Measurements from ENCODE around the gene CD109. TPM values are rescaled to one million over a fixed set of nuclear protein-coding genes. Genes with fewer than 3 reads are reported as not detected.

CD109 gene
- total RNA-seq, 1 donor from 2014 or later = 3.8 TPM

- no peak for TF ChIP-seq CTCF (IDR thresholded peaks at IDR 0.05; ENCODE audit: unreplicated experiment)
- no peaks in the 10 kb centered on the region for H3K27me3 Mint-ChIP-seq (ENCODE audit: low read depth)
- no peaks in the 10 kb centered on the region for H3K36me3 Mint-ChIP-seq
- DNase-seq (ENCODE audit: low spot score in 2 of 2, unreplicated experiment in 2 of 2) = no peak
- H3K27ac Mint-ChIP-seq = no peak overlapping the region
- H3K4me1 Mint-ChIP-seq = peaks cover 12% of the 10 kb centered on the region
- H3K9me3 Mint-ChIP-seq = no peaks in the 10 kb centered on the region
- no peak overlapping the region for H3K4me3 Mint-ChIP-seq
These were observed 47.1 kb downstream of the CD109 start for GRCh38 chr6:73743081-73743480.

- Mint-ChIP-seq H3K4me3 (no peak overlapping the region), H3K36me3 (no peaks in the 10 kb centered on the region), H3K9me3 (no peaks in the 10 kb centered on the region), H3K4me1 (peaks cover 8% of the 10 kb centered on the region), H3K27me3 (ENCODE audit: low read depth) (no peaks in the 10 kb centered on the region), H3K27ac (no peak overlapping the region)
- no peak for DNase-seq (ENCODE audit: low spot score in 2 of 2, unreplicated experiment in 2 of 2)
- no peak for TF ChIP-seq CTCF (IDR thresholded peaks at IDR 0.05; ENCODE audit: unreplicated experiment)
These were observed 47.6 kb downstream of the CD109 start for GRCh38 chr6:73743556-73743955.

DNA sequence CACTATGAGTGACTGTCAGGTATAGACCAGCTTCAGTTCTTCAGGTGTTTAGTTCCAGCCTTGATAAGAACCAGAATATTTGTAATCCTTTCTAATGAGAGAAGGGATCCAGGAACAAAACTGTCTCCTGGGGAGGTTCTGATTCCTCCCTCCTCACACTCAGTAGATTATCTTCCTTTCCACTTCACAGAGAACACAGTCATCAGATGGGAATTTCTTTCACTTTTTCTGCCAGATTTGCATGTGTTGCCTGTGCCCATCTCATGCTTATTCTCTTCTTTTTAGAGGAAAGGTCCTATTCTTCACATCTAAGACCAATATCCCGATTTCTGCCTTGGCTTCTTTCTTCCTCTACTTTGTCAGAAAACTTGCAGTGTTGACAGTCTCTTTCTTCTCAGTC lies 50.8 kb downstream of the CD109 start:
- no peaks in the 10 kb centered on the region for H3K4me1 Mint-ChIP-seq
- H3K27me3 Mint-ChIP-seq (ENCODE audit: low read depth) = no peaks in the 10 kb centered on the region
- TF ChIP-seq CTCF (IDR thresholded peaks at IDR 0.05; ENCODE audit: unreplicated experiment) = no peak
- no peak for DNase-seq (ENCODE audit: low spot score in 2 of 2, unreplicated experiment in 2 of 2)
- no peak overlapping the region for H3K4me3 Mint-ChIP-seq
- no peak overlapping the region for H3K27ac Mint-ChIP-seq
- no peaks in the 10 kb centered on the region for H3K36me3 Mint-ChIP-seq
- no peaks in the 10 kb centered on the region for H3K9me3 Mint-ChIP-seq

- no peak overlapping the region for H3K4me3 Mint-ChIP-seq
- no peaks in the 10 kb centered on the region for H3K4me1 Mint-ChIP-seq
- H3K27me3 Mint-ChIP-seq (ENCODE audit: low read depth) = no peaks in the 10 kb centered on the region
- TF ChIP-seq CTCF (IDR thresholded peaks at IDR 0.05; ENCODE audit: unreplicated experiment) = no peak
- no peaks in the 10 kb centered on the region for H3K9me3 Mint-ChIP-seq
- no peaks in the 10 kb centered on the region for H3K36me3 Mint-ChIP-seq
- DNase-seq (ENCODE audit: low spot score in 2 of 2, unreplicated experiment in 2 of 2) = no peak
- H3K27ac Mint-ChIP-seq = no peak overlapping the region
These were observed 51.3 kb downstream of the CD109 start for GRCh38 chr6:73747289-73747688.

GRCh38 chr6:73752943-73753342 lies 56.9 kb downstream of the CD109 start:
- Mint-ChIP-seq H3K4me1 (no peaks in the 10 kb centered on the region), H3K36me3 (no peaks in the 10 kb centered on the region), H3K4me3 (no peak overlapping the region), H3K27ac (no peak overlapping the region), H3K27me3 (ENCODE audit: low read depth) (no peaks in the 10 kb centered on the region), H3K9me3 (no peaks in the 10 kb centered on the region)
- no peak for TF ChIP-seq CTCF (IDR thresholded peaks at IDR 0.05; ENCODE audit: unreplicated experiment)
- DNase-seq (ENCODE audit: low spot score in 2 of 2, unreplicated experiment in 2 of 2) = no peak

- no peaks in the 10 kb centered on the region for H3K27me3 Mint-ChIP-seq (ENCODE audit: low read depth)
- no peak overlapping the region for H3K4me3 Mint-ChIP-seq
- no peaks in the 10 kb centered on the region for H3K9me3 Mint-ChIP-seq
- TF ChIP-seq CTCF (IDR thresholded peaks at IDR 0.05; ENCODE audit: unreplicated experiment) = no peak
- H3K27ac Mint-ChIP-seq = no peak overlapping the region
- no peaks in the 10 kb centered on the region for H3K36me3 Mint-ChIP-seq
- peaks cover 18% of the 10 kb centered on the region for H3K4me1 Mint-ChIP-seq
- DNase-seq (ENCODE audit: low spot score in 2 of 2, unreplicated experiment in 2 of 2) = no peak
These were observed 70.0 kb downstream of the CD109 start for GRCh38 chr6:73766040-73766439.

Measured in mesothelial cell of epicardium (in vitro differentiated cells).